Stimulated activated naive CD8-positive, alpha-beta T cell treated with anti-CD3 and anti-CD28 coated beads, Interleukin-15, amount 100 ng/mL, for 72 hours (primary cell): ENCODE results near the gene PXMP4.

Experiments
- ATAC-seq: fragments of 150-1000 bp; cut with Tn5 transposase; 2 replicates; pipeline ENCODE4 v1.10.0; 2021; ENCODE audit warnings: mild to moderate bottlenecking, moderate library complexity
- DNase-seq, 2 donors: peaks; one replicate each; pipeline ENCODE4 v3.0.0; 2021 to 2022
- H3K27ac Mint-ChIP-seq, 2 donors: one replicate each; pipeline ENCODE4 v1.8.0; 2022; ENCODE audit warnings: mild to moderate bottlenecking in 2 of 2, mixed read lengths in 2 of 2, moderate library complexity in 2 of 2
- H3K27me3 Mint-ChIP-seq: one replicate; pipeline ENCODE4 v1.8.0; 2022; ENCODE audit warnings: mixed read lengths
- H3K4me1 Mint-ChIP-seq: one replicate; pipeline ENCODE4 v1.8.0; 2022; ENCODE audit warnings: mild to moderate bottlenecking, mixed read lengths
- H3K4me3 Mint-ChIP-seq, 2 donors: one replicate each; pipeline ENCODE4 v1.8.0; 2022; ENCODE audit warnings: mild to moderate bottlenecking in 2 of 2, mixed read lengths in 2 of 2, moderate library complexity in 1 of 2
- H3K9me3 Mint-ChIP-seq, 2 donors: one replicate each; pipeline ENCODE4 v1.8.0; 2022; ENCODE audit warnings: mixed read lengths in 2 of 2

PXMP4 gene

DNA sequence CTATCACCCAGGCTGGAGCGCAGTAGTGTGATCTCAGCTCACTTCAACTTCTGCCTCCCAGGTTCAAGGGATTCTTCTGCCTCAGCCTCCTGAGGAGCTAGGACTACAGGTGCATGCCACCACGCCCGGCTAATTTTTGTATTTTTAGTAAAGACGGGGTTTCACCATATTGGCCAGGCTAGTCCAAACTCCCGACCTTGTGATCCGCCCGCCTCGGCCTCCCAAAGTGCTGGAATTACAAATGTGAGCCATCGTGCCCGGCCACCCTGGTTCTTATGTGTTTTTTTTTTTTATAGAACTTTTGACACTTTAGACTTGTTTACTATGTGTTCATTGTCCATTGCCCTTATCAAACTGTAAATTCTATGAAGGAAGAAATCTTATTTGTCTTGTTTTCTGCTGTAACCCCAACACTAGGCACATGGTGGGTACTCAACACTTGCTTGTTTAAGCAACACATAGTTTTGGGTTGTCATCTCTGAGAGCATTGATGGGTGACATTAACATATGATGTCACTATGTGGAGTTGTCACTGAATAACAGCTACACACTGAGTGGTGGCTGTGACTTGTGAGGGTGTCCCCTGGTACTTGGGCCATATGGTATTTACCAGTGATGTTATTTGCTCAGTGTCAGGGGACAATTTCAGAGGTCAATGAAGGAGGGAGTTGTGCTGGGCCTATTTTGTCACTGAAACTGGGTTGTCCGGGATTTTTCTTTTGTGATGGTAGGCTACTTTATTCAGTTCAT is 1.5 kb upstream of the PXMP4 start:
- Mint-ChIP-seq H3K27ac (no peak overlapping the region), H3K27me3 (no peaks in the 10 kb centered on the region), H3K4me3 (peak overlapping the region; percentile 78 to 79), H3K4me1 (peaks cover 28% of the 10 kb centered on the region), H3K9me3 (no peaks in the 10 kb centered on the region)
- no peak for ATAC-seq
- no peak for DNase-seq

DNA sequence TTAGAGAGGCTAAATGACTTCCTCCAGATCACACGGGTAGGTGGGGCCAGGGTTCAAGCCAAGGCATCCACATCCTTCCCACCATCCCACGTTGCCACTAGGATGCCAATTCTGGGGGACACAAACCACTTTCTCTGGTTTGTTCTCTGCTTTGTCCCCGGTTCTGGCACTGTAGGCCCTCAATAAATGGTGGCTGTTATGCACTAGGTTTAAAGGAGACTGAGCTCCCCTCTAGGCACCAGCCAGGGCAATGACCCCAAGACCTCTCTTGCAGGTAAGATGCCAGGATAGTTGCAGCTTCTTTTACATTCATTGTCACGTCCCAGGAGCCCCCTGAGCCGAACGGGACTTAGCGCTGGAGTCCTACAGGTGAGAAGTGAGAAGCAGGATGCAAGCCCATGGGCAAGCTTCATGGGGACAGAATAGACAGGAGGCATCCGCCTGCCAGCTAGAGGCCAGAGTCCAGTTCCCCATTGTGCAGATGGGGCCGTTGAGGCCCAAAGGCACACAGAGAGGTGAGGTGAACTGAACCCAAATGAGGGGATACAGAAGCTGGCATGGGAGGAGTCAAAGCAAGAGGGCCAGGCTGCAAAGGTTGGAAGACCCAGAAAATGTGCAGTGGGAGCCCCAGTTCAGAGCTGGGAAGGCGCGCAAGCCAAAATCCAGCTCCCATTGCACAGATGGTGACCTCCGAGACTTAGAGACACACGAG is 677 bp downstream of the PXMP4 start:
- Mint-ChIP-seq H3K9me3 (no peaks in the 10 kb centered on the region), H3K27ac (peak overlapping the region; percentile 95 to 97), H3K27me3 (no peaks in the 10 kb centered on the region), H3K4me1 (peaks cover 28% of the 10 kb centered on the region), H3K4me3 (peak overlapping the region; percentile 76 to 87)
- peak; percentile 0 for ATAC-seq
- DNase-seq: peak in 1 of 2 donors; percentile 18

DNA sequence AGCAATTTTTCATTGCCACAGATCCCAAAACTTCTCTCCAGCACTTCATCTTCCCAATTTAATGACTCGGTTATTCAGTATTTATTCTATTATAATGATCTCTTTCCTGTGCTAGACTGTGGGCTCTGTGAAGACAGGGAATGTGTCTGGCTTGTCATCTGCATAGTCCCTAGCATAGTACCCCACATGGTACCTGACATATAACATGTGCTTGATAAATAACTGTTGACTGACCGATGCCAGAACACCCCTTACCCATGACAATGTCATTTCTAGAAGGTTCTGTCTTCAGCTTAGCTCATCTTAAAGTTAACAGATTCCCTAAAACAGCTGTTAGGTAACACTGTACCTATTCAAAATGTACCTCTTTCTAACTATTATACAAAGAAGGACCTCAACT is 3.6 kb downstream of the PXMP4 start:
- H3K27ac Mint-ChIP-seq: peak overlapping the region; percentile 29 to 55
- no peaks in the 10 kb centered on the region for H3K27me3 Mint-ChIP-seq
- H3K4me3 Mint-ChIP-seq: no peak overlapping the region
- no peaks in the 10 kb centered on the region for H3K9me3 Mint-ChIP-seq
- no peak for ATAC-seq
- no peak for DNase-seq
- H3K4me1 Mint-ChIP-seq: peaks cover 28% of the 10 kb centered on the region

DNA sequence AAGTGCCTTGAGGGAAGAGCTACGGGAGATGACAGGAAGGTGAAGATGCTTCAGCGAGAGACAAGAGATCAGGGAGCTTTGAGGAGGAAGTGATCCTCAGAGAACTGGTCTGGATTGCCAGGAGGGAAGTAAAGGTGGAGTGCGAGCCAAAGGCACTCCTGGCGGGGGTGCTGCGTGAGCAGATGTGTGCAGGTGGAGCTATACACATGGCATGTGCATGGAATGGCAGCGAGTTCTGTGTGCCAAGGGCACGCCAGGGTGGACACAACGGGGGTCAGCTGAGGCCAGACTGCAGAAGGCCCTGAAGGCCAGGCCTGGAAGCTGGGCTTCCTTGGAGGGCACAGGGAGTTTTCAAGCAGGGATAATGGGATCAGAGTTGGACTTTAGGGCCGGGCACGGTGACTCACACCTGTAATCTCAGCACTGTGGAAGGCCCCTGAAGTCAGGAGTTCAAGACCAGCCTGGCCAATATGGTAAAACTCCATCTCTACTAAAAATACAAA is 6.2 kb downstream of the PXMP4 start:
- H3K27ac Mint-ChIP-seq: peak overlapping the region in 1 of 2 donors; percentile 49
- H3K4me1 Mint-ChIP-seq: peaks cover 25% of the 10 kb centered on the region
- no peak for ATAC-seq
- H3K9me3 Mint-ChIP-seq: no peaks in the 10 kb centered on the region
- DNase-seq: no peak
- no peak overlapping the region for H3K4me3 Mint-ChIP-seq
- H3K27me3 Mint-ChIP-seq: no peaks in the 10 kb centered on the region

DNA sequence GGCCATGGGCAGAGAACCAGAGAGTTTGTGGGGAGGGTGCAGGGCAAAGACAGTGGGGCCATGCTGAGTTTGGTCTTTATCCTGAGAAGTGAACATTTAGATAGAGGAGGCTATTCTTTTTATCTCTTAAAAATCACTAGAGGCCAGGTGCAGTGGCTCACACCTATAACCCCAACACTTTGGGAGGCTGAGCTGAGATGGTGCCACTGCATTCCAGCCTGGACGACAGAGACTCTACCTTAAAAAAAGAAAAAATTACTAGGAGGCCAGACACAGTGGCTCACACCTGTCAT is 8.7 kb downstream of the PXMP4 start:
- no peak for DNase-seq
- no peaks in the 10 kb centered on the region for H3K27me3 Mint-ChIP-seq
- H3K9me3 Mint-ChIP-seq: no peaks in the 10 kb centered on the region
- no peak overlapping the region for H3K4me3 Mint-ChIP-seq
- no peak overlapping the region for H3K27ac Mint-ChIP-seq
- H3K4me1 Mint-ChIP-seq: peaks cover 19% of the 10 kb centered on the region
- no peak for ATAC-seq

DNA sequence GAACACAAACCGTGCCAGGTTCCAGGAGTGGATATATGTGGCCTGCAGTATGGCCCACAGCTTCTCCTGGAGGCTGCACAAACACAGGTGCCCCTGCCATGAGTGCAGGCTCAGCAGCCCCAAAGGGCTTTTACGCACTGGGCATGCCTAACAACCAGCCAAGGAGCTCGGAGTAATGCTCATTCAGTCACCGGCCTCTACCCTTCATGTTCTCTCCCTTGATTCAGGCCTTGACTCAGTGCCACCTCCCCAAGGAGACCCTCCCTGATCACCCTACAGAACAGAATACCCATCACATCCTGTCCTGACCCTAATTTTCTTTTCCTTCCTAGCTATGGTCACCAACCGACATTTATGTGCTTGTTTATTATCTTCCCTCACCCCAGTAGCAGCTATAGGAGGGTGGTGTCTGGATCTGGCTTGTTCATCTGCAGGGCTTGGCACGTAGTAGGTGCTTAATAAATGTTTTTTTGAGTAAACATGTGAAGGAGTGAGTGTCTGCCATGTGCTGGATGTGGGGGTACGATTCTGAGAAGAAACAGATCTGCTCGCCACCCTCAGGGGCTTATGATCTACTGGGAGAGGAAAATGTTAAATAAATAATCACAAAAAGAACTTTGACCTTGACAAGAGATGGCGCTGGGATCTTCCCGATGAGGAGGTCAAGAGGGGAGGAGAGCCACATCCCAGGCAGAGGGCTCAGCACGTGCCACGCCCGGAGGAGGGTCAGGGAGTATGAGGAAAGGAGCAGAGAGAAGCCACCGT is 9.2 kb downstream of the PXMP4 start:
- H3K27ac Mint-ChIP-seq: no peak overlapping the region
- no peak overlapping the region for H3K4me3 Mint-ChIP-seq
- H3K4me1 Mint-ChIP-seq: peaks cover 19% of the 10 kb centered on the region
- DNase-seq (no peak), ATAC-seq (no peak)
- H3K27me3 Mint-ChIP-seq: no peaks in the 10 kb centered on the region
- no peaks in the 10 kb centered on the region for H3K9me3 Mint-ChIP-seq

DNA sequence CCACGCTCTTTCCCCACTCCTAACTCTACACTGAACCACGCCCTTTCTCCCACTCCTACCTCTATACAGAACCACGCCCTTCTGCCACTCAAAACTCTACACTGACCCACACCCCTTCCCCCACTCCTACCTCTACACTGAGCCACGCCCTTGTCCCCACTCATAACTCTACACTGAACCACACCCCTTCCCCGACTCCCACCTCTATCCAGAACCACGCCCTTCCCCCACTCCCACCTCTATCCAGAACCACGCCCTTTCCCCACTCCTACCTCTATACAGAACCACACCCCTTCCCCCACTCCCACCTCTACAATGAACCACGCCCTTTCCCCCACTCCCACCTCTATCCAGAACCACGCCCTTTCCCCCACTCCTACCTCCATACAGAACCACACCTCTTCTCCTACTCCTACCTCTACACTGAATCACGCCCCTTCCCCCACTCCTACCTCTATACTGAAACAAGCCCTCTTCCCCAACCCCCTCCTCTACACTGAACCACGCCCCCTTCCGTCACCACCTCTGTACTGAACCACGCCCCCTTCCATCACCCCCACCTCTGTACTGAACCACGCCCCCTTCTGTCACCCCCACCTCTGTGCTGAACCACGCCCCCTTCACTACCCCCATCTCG is 10.1 kb downstream of the PXMP4 start:
- peak; percentile 18 for ATAC-seq
- Mint-ChIP-seq H3K27ac (no peak overlapping the region), H3K9me3 (no peaks in the 10 kb centered on the region), H3K27me3 (no peaks in the 10 kb centered on the region), H3K4me3 (no peak overlapping the region), H3K4me1 (peaks cover 19% of the 10 kb centered on the region)
- DNase-seq: no peak

DNA sequence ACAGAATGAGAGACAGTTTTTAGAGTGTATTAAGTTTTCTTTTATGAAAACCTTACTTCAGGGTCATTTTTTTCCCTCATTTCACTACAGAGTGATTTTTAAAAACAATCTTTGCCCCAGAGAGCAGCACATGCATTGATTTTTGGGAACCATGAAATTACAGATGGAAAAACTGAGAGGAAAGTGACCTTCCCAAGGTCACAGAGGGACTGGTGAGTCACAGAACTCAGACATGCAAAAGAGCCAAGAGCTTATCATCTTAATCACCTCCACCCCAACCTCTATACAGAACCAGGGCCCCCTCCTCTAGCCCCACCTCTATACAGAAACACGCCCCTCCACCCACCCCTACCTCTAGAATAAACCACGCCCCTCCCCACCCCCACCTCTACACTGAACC is 10.7 kb downstream of the PXMP4 start:
- ATAC-seq: no peak
- H3K4me3 Mint-ChIP-seq: no peak overlapping the region
- no peaks in the 10 kb centered on the region for H3K9me3 Mint-ChIP-seq
- no peak for DNase-seq
- H3K27ac Mint-ChIP-seq: no peak overlapping the region
- H3K27me3 Mint-ChIP-seq: no peaks in the 10 kb centered on the region
- peaks cover 19% of the 10 kb centered on the region for H3K4me1 Mint-ChIP-seq

DNA sequence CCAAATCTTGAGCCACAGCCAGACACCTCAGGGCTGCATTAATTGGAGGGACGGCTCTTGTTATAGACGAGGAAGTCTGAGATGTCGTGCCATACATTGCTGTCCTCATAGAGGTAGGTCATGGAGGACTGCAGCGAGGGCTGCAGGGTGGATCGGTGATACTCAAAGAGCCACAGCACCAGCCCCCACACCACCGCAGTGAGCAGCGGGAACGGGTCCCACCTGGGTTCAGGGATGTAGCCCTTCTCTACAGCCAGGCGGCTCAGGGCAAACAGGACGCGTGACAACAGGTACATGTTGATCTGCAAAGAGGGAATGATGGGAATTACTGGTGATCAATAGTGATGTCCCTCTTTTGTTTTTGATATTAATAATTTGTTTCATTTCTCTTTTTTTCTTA is 12.4 kb downstream of the PXMP4 start:
- Mint-ChIP-seq H3K9me3 (no peaks in the 10 kb centered on the region), H3K4me1 (peaks cover 19% of the 10 kb centered on the region), H3K27me3 (no peaks in the 10 kb centered on the region), H3K4me3 (no peak overlapping the region), H3K27ac (no peak overlapping the region)
- DNase-seq: no peak
- ATAC-seq: no peak

DNA sequence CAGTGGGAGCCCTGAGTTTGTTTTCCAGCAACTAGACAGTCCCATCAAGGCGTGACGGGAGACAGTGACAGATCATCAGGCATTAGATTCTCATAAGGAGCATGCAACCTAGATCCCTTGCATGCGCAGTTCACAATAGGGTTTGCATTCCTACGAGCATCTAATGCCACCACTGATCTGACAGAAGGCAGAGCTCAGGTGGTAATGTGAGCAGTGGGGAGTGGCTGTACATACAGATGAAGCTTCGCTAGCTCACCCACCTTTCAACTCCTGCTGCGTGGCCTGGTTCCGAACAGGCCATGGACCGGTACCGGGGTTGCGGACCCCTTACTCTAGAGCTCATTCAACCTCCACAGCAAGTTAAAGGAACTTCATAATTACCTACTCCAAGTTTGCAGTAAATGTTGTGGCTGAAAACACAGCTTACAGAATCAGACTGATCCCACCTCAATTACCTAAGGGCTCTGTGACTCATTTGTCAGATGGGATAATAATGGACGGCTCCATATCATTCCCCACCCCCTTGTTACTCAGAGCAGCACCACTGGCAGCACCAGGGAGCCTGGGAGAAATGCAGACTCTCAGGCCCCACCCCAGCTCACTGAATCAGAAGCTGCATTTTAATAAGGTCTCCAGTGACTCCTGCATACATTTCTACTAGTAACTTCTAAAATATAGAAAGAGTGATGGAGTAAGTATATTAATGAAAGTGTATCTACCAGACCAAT is 15.7 kb downstream of the PXMP4 start:
- ATAC-seq (no peak), DNase-seq (no peak)
- peaks cover 2% of the 10 kb centered on the region for H3K4me1 Mint-ChIP-seq
- no peak overlapping the region for H3K27ac Mint-ChIP-seq
- H3K27me3 Mint-ChIP-seq: no peaks in the 10 kb centered on the region
- no peaks in the 10 kb centered on the region for H3K9me3 Mint-ChIP-seq
- H3K4me3 Mint-ChIP-seq: no peak overlapping the region

DNA sequence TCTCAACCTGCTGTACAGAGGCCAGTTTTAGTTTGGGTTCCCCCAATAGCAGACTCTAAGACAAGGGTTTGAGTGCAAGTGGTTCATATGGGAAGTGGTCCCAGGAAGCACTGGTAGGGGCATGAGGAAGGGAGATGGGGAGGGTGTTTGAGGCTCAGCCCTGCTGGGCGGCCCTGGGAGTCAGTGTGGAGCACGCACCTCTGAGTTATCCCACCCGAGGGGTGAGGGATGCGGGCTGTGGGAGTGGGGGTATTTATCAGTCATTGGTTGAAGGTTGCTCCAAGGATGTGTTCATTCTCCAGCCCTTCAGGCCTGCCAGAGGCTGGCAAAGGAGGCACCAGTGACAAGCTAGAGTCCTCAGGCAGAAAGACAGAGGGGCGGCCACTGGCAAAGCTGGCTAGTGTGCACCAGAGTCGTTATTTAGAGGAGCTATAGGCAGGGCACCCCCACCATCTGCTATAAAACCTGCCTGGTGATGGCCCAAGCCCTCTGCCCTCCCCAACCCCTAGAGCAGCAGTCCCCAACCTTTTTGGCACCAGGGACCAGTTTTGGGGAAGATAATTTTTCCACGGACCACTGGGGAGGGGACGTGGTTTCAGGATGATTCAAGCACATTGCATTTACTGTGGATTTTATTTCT is 16.5 kb downstream of the PXMP4 start:
- DNase-seq: no peak
- Mint-ChIP-seq H3K27me3 (no peaks in the 10 kb centered on the region), H3K4me1 (no peaks in the 10 kb centered on the region), H3K27ac (no peak overlapping the region), H3K9me3 (peaks cover 0 to 1% of the 10 kb centered on the region in 2 donors), H3K4me3 (no peak overlapping the region)
- ATAC-seq: no peak

DNA sequence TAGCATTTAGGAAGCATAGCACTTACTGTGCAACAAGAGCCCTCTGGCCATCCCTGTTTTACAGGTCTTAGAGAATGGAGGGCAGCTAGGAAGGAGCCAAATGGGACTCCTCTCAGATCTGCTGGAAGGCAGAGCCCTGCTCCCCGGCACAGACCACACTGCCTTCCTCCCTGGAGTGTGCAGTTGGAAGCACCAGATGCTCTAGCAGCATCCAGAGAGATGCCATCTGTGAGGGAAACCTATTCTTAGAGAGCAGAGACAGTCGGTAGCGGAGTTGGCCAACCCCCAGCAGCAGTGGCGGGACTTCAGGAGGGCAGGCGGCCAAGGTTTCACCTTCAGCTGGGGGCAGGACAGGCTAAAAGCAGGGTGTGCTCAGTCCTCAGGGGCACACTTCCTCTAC is 17.2 kb downstream of the PXMP4 start:
- H3K27me3 Mint-ChIP-seq: no peaks in the 10 kb centered on the region
- ATAC-seq (no peak), DNase-seq (no peak)
- H3K27ac Mint-ChIP-seq: peak overlapping the region in 1 of 2 donors; percentile 23
- no peaks in the 10 kb centered on the region for H3K4me1 Mint-ChIP-seq
- H3K4me3 Mint-ChIP-seq: no peak overlapping the region
- peaks cover 0 to 7% of the 10 kb centered on the region in 2 donors for H3K9me3 Mint-ChIP-seq

DNA sequence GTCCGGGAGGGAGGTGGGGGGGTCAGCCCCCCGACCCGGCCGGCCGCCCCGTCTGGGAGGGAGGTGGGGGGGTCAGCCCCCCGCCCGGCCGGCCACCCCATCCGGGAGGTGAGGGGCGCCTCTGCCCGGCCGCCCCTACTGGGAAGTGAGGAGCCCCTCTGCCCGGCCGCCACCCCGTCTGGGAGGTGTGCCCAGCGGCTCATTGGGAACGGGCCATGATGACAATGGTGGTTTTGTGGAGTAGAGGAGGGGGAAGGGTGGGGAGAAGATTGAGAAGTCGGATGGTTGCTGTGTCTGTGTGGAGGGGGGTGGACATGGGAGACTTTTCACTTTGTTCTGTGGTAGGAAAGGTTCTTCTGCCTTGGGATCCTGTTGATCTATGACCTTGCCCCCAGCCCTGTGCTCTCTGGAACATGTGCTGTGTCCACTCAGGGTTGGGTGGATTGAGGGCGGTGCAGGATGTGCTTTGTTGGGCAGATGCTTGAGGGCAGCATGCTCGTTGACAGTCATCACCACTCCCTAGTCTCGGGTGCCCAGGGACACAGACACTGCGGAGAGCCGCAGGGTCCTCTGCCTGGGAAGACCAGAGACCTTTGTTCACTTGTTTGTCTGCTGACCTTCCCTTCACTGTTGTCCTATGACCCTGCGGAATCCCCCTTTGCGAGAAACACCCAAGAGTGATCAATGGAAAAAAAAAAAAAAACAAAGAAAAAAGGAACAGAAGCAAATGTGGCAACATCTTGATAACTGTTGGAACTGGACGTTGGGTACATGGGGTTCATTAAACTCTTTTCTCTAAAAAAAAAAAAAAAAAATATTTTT is 18.3 kb downstream of the PXMP4 start:
- Mint-ChIP-seq H3K4me3 (no peak overlapping the region), H3K27ac (no peak overlapping the region), H3K27me3 (no peaks in the 10 kb centered on the region), H3K4me1 (no peaks in the 10 kb centered on the region), H3K9me3 (peaks cover 0 to 7% of the 10 kb centered on the region in 2 donors)
- no peak for ATAC-seq
- no peak for DNase-seq
